ENCODE results near the gene SYT6.

The SYT6 gene

DNA sequence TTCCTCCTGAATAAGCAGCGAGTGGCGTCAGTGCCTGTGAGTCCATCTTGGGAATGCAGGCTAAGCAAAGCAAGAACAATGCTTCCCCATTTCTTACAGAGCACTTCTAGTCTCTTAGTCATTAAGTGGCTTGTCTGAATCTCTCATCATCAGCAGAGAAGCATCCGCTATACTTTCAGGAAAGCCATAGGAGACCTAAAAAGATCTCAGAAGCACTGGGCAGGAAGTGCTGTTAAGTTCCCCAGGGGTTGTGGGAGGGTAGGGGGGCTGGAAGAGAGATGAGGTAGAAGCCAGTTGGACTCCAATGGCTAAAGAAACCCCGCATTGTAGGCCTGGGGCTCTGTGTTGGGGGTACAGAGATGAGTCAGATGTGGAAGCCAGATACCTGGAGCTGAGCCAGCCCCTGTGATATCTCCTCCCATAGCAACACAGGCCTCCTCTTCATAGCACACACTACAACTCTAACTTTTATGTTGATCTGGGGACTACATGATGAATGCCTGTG, 44.9 kb downstream of the SYT6 start:
- no peak overlapping the region for H3K9ac ChIP-seq (ENCODE audit: low read length)
- H3K4me1 ChIP-seq (ENCODE audit: low read length) = no peaks in the 10 kb centered on the region
- no peaks in the 10 kb centered on the region for H3F3A ChIP-seq (ENCODE audit: insufficient read depth, low read length)
- H3K27me3 ChIP-seq (replicated peaks; ENCODE audit: insufficient read depth, low read length) = no peaks in the 10 kb centered on the region
- no peak overlapping the region for H3K4me3 ChIP-seq (ENCODE audit: low read length)
- no peaks in the 10 kb centered on the region for H3K79me2 ChIP-seq (ENCODE audit: low read length)
- H3K4me2 ChIP-seq (ENCODE audit: low read depth, low read length) = no peak overlapping the region
- TF ChIP-seq, protein P1, sequence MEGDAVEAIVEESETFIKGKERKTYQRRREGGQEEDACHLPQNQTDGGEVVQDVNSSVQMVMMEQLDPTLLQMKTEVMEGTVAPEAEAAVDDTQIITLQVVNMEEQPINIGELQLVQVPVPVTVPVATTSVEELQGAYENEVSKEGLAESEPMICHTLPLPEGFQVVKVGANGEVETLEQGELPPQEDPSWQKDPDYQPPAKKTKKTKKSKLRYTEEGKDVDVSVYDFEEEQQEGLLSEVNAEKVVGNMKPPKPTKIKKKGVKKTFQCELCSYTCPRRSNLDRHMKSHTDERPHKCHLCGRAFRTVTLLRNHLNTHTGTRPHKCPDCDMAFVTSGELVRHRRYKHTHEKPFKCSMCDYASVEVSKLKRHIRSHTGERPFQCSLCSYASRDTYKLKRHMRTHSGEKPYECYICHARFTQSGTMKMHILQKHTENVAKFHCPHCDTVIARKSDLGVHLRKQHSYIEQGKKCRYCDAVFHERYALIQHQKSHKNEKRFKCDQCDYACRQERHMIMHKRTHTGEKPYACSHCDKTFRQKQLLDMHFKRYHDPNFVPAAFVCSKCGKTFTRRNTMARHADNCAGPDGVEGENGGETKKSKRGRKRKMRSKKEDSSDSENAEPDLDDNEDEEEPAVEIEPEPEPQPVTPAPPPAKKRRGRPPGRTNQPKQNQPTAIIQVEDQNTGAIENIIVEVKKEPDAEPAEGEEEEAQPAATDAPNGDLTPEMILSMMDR (IDR thresholded peaks at IDR 0.05; ENCODE audit: low read length) = no peak
- no peak for TF ChIP-seq EZH2phosphoT487 (IDR thresholded peaks at IDR 0.05; ENCODE audit: low read length)
- no peak for TF ChIP-seq EZH2 (optimal IDR thresholded peaks at IDR 0.05; ENCODE audit: low read depth, low read length)
- H3K27ac ChIP-seq (ENCODE audit: low read length) = no peak overlapping the region
- DNase-seq = no peak
- H3K9me3 ChIP-seq (replicated peaks; ENCODE audit: insufficient read depth, low read length) = no peaks in the 10 kb centered on the region
- no peaks in the 10 kb centered on the region for H3K9me2 ChIP-seq (replicated peaks; ENCODE audit: insufficient read depth, low read length)
- no peaks in the 10 kb centered on the region for H4K20me1 ChIP-seq (ENCODE audit: insufficient read depth, low read length)
- H2AFZ ChIP-seq (ENCODE audit: low read length) = no peak overlapping the region
- H3K36me3 ChIP-seq (replicated peaks; ENCODE audit: insufficient read depth, low read length) = no peaks in the 10 kb centered on the region

DNA sequence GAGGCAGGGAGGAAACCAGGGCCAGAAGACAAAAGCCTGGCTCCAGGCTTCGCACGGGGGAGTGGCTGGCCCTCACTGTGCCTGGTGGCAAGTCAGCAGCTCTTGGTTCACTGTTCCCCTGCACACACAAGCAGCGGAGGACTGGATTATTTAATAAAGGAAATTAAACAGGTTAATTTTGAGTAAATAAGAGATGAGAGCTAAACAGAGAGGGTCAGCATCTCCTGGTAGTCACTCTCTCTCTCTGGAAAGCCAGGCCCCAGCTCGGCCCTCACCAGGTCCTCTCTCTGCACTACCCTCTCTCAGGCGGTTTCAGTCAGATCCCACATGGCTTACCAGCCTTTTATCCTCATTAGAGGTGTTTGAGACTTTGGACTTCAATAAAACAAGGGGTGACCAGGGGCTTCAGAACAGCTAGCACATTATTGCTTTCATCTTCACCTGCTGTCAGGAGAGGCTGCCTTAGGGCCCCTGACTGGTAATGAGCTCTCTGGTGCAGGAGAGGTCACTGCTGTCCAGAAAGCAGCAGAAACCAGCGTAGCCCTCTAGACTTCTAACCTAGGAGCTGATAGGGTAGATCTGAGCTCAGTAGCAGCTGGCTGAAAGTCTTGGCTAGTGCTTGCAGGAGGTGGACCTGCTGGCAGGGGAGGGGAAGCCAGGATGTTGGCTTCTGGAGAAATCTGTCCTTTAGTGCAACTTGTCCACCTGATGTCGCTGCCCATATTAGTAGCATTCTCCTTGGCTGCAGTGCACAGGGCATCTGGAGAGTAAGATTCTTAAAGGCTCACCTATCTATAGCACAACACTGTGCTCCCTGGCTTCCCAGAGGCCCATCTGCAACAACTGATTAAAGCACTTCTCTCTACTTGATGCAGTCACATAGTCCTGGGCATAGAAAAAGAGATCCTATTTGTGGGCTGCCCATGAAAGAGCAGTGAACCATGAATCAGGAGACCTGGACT, 45.9 kb downstream of the SYT6 start:
- Histone ChIP-seq H3K9me2 (replicated peaks; ENCODE audit: insufficient read depth, low read length) (no peaks in the 10 kb centered on the region), H3K27me3 (replicated peaks; ENCODE audit: insufficient read depth, low read length) (no peaks in the 10 kb centered on the region), H3K4me3 (ENCODE audit: low read length) (no peak overlapping the region), H3K4me1 (ENCODE audit: low read length) (no peaks in the 10 kb centered on the region), H4K20me1 (ENCODE audit: insufficient read depth, low read length) (no peaks in the 10 kb centered on the region), H3K9ac (ENCODE audit: low read length) (no peak overlapping the region), H3K9me3 (replicated peaks; ENCODE audit: insufficient read depth, low read length) (no peaks in the 10 kb centered on the region), H2AFZ (ENCODE audit: low read length) (no peak overlapping the region), H3K27ac (ENCODE audit: low read length) (no peak overlapping the region), H3K79me2 (ENCODE audit: low read length) (no peaks in the 10 kb centered on the region), H3K36me3 (replicated peaks; ENCODE audit: insufficient read depth, low read length) (no peaks in the 10 kb centered on the region), H3F3A (ENCODE audit: insufficient read depth, low read length) (no peaks in the 10 kb centered on the region), H3K4me2 (ENCODE audit: low read depth, low read length) (no peak overlapping the region)
- TF ChIP-seq, protein P1 (IDR thresholded peaks at IDR 0.05; ENCODE audit: low read length) = no peak
- TF ChIP-seq EZH2 (optimal IDR thresholded peaks at IDR 0.05; ENCODE audit: low read depth, low read length) (no peak), EZH2phosphoT487 (IDR thresholded peaks at IDR 0.05; ENCODE audit: low read length) (no peak)
- no peak for DNase-seq

DNA sequence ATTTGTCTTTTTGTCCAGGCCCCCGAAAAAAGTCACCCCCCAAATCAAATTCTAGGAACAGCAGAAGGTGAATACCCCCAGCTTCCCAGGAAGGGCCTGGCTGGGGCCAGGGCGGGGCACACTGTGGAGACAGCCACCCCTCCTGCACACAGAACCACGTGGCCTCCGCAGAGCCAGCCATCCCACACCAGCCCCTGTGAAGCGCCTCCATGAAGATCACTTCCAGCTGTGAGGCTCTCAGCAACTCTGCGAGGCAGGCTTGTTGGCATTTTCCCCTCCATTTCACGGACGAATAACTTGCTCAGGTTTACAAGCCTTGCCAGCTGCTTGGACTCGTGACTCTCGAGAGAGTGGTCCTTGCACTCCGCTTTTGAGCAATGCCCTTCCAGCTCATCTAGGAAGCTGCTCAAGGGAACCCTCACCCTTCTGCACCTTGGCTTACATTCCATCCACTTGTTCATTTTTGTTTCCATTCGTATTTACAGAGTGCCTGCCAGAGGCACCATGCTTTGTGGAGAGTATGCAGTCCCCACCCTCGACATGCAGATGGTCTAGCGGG, 48.2 kb downstream of the SYT6 start:
- H2AFZ ChIP-seq (ENCODE audit: low read length) = no peak overlapping the region
- H3K27ac ChIP-seq (ENCODE audit: low read length) = no peak overlapping the region
- H3K4me3 ChIP-seq (ENCODE audit: low read length) = no peak overlapping the region
- no peaks in the 10 kb centered on the region for H3K79me2 ChIP-seq (ENCODE audit: low read length)
- H3K27me3 ChIP-seq (replicated peaks; ENCODE audit: insufficient read depth, low read length) = no peaks in the 10 kb centered on the region
- H3F3A ChIP-seq (ENCODE audit: insufficient read depth, low read length) = no peaks in the 10 kb centered on the region
- no peaks in the 10 kb centered on the region for H4K20me1 ChIP-seq (ENCODE audit: insufficient read depth, low read length)
- no peaks in the 10 kb centered on the region for H3K4me1 ChIP-seq (ENCODE audit: low read length)
- no peak overlapping the region for H3K9ac ChIP-seq (ENCODE audit: low read length)
- no peaks in the 10 kb centered on the region for H3K9me2 ChIP-seq (replicated peaks; ENCODE audit: insufficient read depth, low read length)
- no peaks in the 10 kb centered on the region for H3K9me3 ChIP-seq (replicated peaks; ENCODE audit: insufficient read depth, low read length)
- H3K4me2 ChIP-seq (ENCODE audit: low read depth, low read length) = no peak overlapping the region
- TF ChIP-seq, protein P1 (IDR thresholded peaks at IDR 0.05; ENCODE audit: low read length) = no peak
- TF ChIP-seq EZH2 (optimal IDR thresholded peaks at IDR 0.05; ENCODE audit: low read depth, low read length) (no peak), EZH2phosphoT487 (IDR thresholded peaks at IDR 0.05; ENCODE audit: low read length) (no peak)
- no peak for DNase-seq
- H3K36me3 ChIP-seq (replicated peaks; ENCODE audit: insufficient read depth, low read length) = no peaks in the 10 kb centered on the region

All from MM.1S (cell line).